Type B pancreatic cell (in vitro differentiated cells): ENCODE data around the gene RPS5. TPM values are rescaled to one million over a fixed set of nuclear protein-coding genes. Genes with fewer than 3 reads are reported as not detected.

ENCODE experiments used
- DNase-seq: peaks from one replicate; pipeline ENCODE4 v3.0.0; 2021; ENCODE audit warnings: mixed read lengths; ENCODE audit not compliant: unreplicated experiment; ENCODE audit errors: extremely low spot score
- H3K27ac Mint-ChIP-seq: 2 replicates; pipeline ENCODE4 v1.8.0; 2021; ENCODE audit warnings: mild to moderate bottlenecking, mixed read lengths
- H3K27me3 Mint-ChIP-seq: 2 replicates; pipeline ENCODE4 v1.8.0; 2021; ENCODE audit warnings: mixed read lengths
- H3K36me3 Mint-ChIP-seq: 2 replicates; pipeline ENCODE4 v1.8.0; 2021; ENCODE audit warnings: mixed read lengths
- H3K4me1 Mint-ChIP-seq: one replicate; pipeline ENCODE4 v1.8.0; 2021; ENCODE audit warnings: mixed read lengths; ENCODE audit not compliant: unreplicated experiment
- H3K4me3 Mint-ChIP-seq: 2 replicates; pipeline ENCODE4 v1.8.0; 2021; ENCODE audit warnings: mild to moderate bottlenecking, mixed read lengths
- H3K9me3 Mint-ChIP-seq: 2 replicates; pipeline ENCODE4 v1.8.0; 2021; ENCODE audit warnings: mixed read lengths
- CTCF ChIP-seq: fragments of 200-600 bp; sonication (generic); conservative IDR thresholded peaks from 2 replicates; pipeline ENCODE4 v1.5.0; 2021; ENCODE audit warnings: antibody characterized with exemption, mild to moderate bottlenecking
- total RNA-seq: library from RNA; stranded (reverse); gene quantifications from 2 replicates; pipeline ENCODE4 v1.2.1, GENCODE V29; 2021; ENCODE audit warnings: low replicate concordance

The RPS5 gene
- total RNA-seq, 1 donor from 2014 or later, result 1,324 TPM

- DNase-seq, result no peak
- Mint-ChIP-seq H3K27me3 (peaks cover 33% of the 10 kb centered on the region), H3K36me3 (peaks cover 4% of the 10 kb centered on the region), H3K4me1 (peaks cover 4% of the 10 kb centered on the region), H3K9me3 (no peaks in the 10 kb centered on the region), H3K27ac (no peak overlapping the region), H3K4me3 (no peak overlapping the region)
- no peak for TF ChIP-seq CTCF
These were observed 37.5 kb upstream of the RPS5 start for GRCh38 chr19:58349590-58349989.

- H3K36me3 Mint-ChIP-seq, result peaks cover 4% of the 10 kb centered on the region
- H3K9me3 Mint-ChIP-seq, result no peaks in the 10 kb centered on the region
- H3K4me1 Mint-ChIP-seq, result peaks cover 4% of the 10 kb centered on the region
- H3K27me3 Mint-ChIP-seq, result peaks cover 29% of the 10 kb centered on the region
- no peak for DNase-seq
- H3K27ac Mint-ChIP-seq, result no peak overlapping the region
- H3K4me3 Mint-ChIP-seq, result no peak overlapping the region
- TF ChIP-seq CTCF, result no peak
These were observed 36.8 kb upstream of the RPS5 start for GRCh38 chr19:58350001-58350861.

- Mint-ChIP-seq H3K4me1 (peaks cover 4% of the 10 kb centered on the region), H3K36me3 (no peaks in the 10 kb centered on the region), H3K27ac (no peak overlapping the region), H3K4me3 (no peak overlapping the region), H3K27me3 (peaks cover 22% of the 10 kb centered on the region), H3K9me3 (no peaks in the 10 kb centered on the region)
- DNase-seq, result no peak
- no peak for TF ChIP-seq CTCF
These were observed 36.1 kb upstream of the RPS5 start for GRCh38 chr19:58350871-58351557.

GRCh38 chr19:58351558-58351878, 35.6 kb upstream of the RPS5 start:
- Mint-ChIP-seq H3K27me3 (peaks cover 16% of the 10 kb centered on the region), H3K27ac (no peak overlapping the region), H3K4me3 (no peak overlapping the region), H3K9me3 (no peaks in the 10 kb centered on the region), H3K36me3 (no peaks in the 10 kb centered on the region), H3K4me1 (peaks cover 4% of the 10 kb centered on the region)
- TF ChIP-seq CTCF, result no peak
- DNase-seq, result no peak

- Mint-ChIP-seq H3K4me3 (no peak overlapping the region), H3K27ac (no peak overlapping the region), H3K4me1 (peaks cover 4% of the 10 kb centered on the region)
These were observed 34.9 kb upstream of the RPS5 start for GRCh38 chr19:58351990-58352755.

More at GRCh38 chr19:58351990-58352755, 34.9 kb upstream of the RPS5 start:
- H3K27me3 Mint-ChIP-seq, result peaks cover 12% of the 10 kb centered on the region
- H3K9me3 Mint-ChIP-seq, result no peaks in the 10 kb centered on the region
- DNase-seq, result no peak
- TF ChIP-seq CTCF, result no peak
- H3K36me3 Mint-ChIP-seq, result no peaks in the 10 kb centered on the region
